MCF 10A (cell line): ENCODE results near the gene NAT10. TPM values are rescaled to one million over a fixed set of nuclear protein-coding genes. Genes with fewer than 3 reads are reported as not detected.

Source experiments
- BruUV-seq: library from RNA; stranded (reverse); fragments of 400-500 nt; replicated peaks from 2 replicates; lab custom pipeline; 2021; lab: Mats Ljungman, UMichigan
- CTCF ChIA-PET: fragments of 300-600 bp; sonication (Branson Sonifier 250); formaldehyde crosslinking; extraction: SDS; loops from one replicate; lab custom pipeline; 2021; ENCODE audit warnings: antibody characterized with exemption, inconsistent platforms; lab: Yijun Ruan, JAX
- POLR2A ChIA-PET: fragments of 300-600, 350-650 bp; sonication (Branson Sonifier 250); formaldehyde crosslinking; extraction: SDS; loops from one replicate; lab custom pipeline; 2020; ENCODE audit warnings: antibody characterized with exemption, inconsistent platforms; lab: Yijun Ruan, JAX
- DNase-seq: peaks from one replicate; pipeline ENCODE4 v3.0.0-alpha.2; 2018; ENCODE audit not compliant: unreplicated experiment
- H3K27ac Mint-ChIP-seq: one replicate; pipeline ENCODE4 v1.8.0; 2022; ENCODE audit warnings: mild to moderate bottlenecking, low read depth, mixed read lengths; ENCODE audit not compliant: unreplicated experiment
- H3K27me3 Mint-ChIP-seq: one replicate; pipeline ENCODE4 v1.8.0; 2022; ENCODE audit warnings: mixed read lengths; ENCODE audit not compliant: insufficient read depth, unreplicated experiment
- H3K36me3 Mint-ChIP-seq: one replicate; pipeline ENCODE4 v1.8.0; 2022; ENCODE audit warnings: mild to moderate bottlenecking, moderate library complexity, mixed read lengths; ENCODE audit not compliant: insufficient read depth, unreplicated experiment
- H3K4me1 Mint-ChIP-seq: one replicate; pipeline ENCODE4 v1.8.0; 2022; ENCODE audit warnings: mixed read lengths; ENCODE audit not compliant: insufficient read depth, unreplicated experiment
- H3K4me3 Mint-ChIP-seq: one replicate; pipeline ENCODE4 v1.8.0; 2022; ENCODE audit warnings: mild to moderate bottlenecking, moderate library complexity, mixed read lengths; ENCODE audit not compliant: unreplicated experiment
- H3K9me3 Mint-ChIP-seq: one replicate; pipeline ENCODE4 v1.8.0; 2022; ENCODE audit warnings: mixed read lengths; ENCODE audit not compliant: unreplicated experiment
- CTCF ChIP-seq: fragments of 200-600 bp; IDR thresholded peaks from one replicate; pipeline ENCODE4 v1.8.0; 2022; ENCODE audit warnings: antibody characterized with exemption, mild to moderate bottlenecking; ENCODE audit not compliant: unreplicated experiment
- intact Hi-C: fragments of 100-400 bp; cut with micrococcal nuclease; formaldehyde crosslinking; loops from 2 replicates; pipeline ENCODE4 v1.14.1; 2022
- total RNA-seq: library from RNA; stranded (reverse); gene quantifications from 2 replicates; pipeline ENCODE4 v1.2.3, GENCODE V29; 2022

Gene NAT10
- total RNA-seq, 1 experiment from 2014 or later = 89.5 TPM

DNA sequence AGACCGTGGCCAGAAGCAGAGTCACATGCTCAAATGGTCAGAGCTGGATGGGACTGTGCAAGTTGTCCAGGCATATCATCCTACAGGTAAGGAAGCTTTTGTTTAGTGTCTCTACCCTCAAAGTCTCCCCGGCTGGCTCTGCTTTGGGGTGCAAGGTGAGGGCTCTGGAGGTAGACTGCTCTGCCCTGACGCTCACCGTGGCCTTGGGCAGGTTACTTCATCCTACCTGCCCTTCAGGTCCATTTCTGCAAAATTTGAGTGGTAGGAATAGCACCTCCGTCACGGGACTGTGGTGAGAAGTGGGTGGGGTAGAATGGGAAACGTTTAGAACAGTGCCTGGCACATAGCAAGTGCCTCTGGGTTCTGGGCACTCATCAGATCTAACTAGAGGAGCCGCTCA lies 42.2 kb downstream of the NAT10 start:
- intact Hi-C loops = no loop called here
- ChIA-PET POLR2A (no interaction called here), CTCF (interaction anchor here (0.6 kb wide), 1 partner anchor 222 kb away, joined by 3 read pairs; no protein-coding TSS in a partner anchor)
- Mint-ChIP-seq H3K27ac (no peak overlapping the region), H3K27me3 (no peaks in the 10 kb centered on the region), H3K9me3 (no peaks in the 10 kb centered on the region), H3K36me3 (peaks cover 60% of the 10 kb centered on the region), H3K4me1 (no peaks in the 10 kb centered on the region), H3K4me3 (no peak overlapping the region)
- no TSS peak for BruUV-seq
- no peak for DNase-seq
- TF ChIP-seq CTCF = no peak

GRCh38 chr11:34148504-34149165 lies 43.2 kb downstream of the NAT10 start:
- no TSS peak for BruUV-seq
- H3K27me3 Mint-ChIP-seq = no peaks in the 10 kb centered on the region
- DNase-seq = no peak
- no peaks in the 10 kb centered on the region for H3K9me3 Mint-ChIP-seq
- peaks cover 50% of the 10 kb centered on the region for H3K36me3 Mint-ChIP-seq
- intact Hi-C loops = no loop called here
- H3K27ac Mint-ChIP-seq = no peak overlapping the region
- H3K4me3 Mint-ChIP-seq = no peak overlapping the region
- ChIA-PET CTCF (interaction anchor here (0.6 to 1.3 kb wide), 3 partner anchors 11 to 315 kb away, joined by 3 read pairs; no protein-coding TSS in a partner anchor), POLR2A (no interaction called here)
- no peaks in the 10 kb centered on the region for H3K4me1 Mint-ChIP-seq
- TF ChIP-seq CTCF = no peak

DNA sequence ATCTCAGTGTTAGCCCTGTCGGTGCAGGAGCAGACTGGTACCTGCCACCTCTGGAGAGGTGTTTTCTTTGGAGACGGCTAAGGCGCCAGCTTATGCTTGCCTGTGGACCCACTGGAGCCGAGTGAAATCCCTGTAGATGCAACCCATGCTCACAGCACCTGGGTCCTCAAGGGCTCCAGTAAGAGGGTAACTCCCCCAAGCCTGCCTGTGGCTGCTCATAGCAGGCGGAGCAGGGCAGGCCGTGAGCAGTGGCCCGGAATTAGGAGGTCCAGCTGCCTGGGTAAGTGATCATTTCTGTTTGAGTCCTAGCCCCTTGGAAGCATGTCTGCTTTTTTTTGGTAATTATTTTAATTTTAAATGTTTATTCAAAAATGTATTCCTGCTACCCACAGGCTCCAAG lies 43.8 kb downstream of the NAT10 start:
- ChIA-PET POLR2A (interaction anchor here (0.7 kb wide), 1 partner anchor 145 kb away, joined by 3 read pairs; no protein-coding TSS in a partner anchor), CTCF (interaction anchor here (1.1 to 1.3 kb wide), 2 partner anchors 222 to 301 kb away, joined by 3 to 4 read pairs; no protein-coding TSS in a partner anchor)
- no peak for DNase-seq
- H3K27ac Mint-ChIP-seq = no peak overlapping the region
- no peaks in the 10 kb centered on the region for H3K9me3 Mint-ChIP-seq
- H3K27me3 Mint-ChIP-seq = no peaks in the 10 kb centered on the region
- no peak overlapping the region for H3K4me3 Mint-ChIP-seq
- TF ChIP-seq CTCF = no peak
- intact Hi-C loops = no loop called here
- H3K4me1 Mint-ChIP-seq = no peaks in the 10 kb centered on the region
- no TSS peak for BruUV-seq
- H3K36me3 Mint-ChIP-seq = peaks cover 44% of the 10 kb centered on the region

DNA sequence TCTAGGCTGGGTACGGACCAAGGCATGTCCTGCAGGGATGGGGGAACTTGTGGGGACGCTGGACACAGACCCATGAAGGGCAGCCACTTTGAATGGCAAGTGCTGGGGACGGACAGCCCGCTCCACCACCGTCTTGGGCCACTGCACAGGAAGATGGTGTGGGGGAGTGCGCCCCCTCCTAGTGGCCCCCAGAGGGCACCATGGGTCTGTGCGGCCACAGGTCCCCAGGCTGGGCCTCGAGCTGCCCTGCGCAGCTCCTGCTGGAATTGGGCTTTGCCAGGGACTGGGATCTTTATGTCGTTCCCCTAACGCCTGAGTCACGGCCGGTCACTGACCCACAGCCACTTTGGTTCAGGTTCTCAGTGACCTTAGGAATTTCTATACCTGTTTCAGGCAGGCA lies 44.4 kb downstream of the NAT10 start:
- ChIA-PET POLR2A (interaction anchor here (0.6 to 1.4 kb wide), 4 partner anchors 20 to 747 kb away, joined by 3 read pairs; no protein-coding TSS in a partner anchor), CTCF (interaction anchor here (0.6 to 1.3 kb wide), 5 partner anchors 40 to 300 kb away, joined by 3 to 4 read pairs (median 3); no protein-coding TSS in a partner anchor)
- Mint-ChIP-seq H3K4me1 (no peaks in the 10 kb centered on the region), H3K27me3 (no peaks in the 10 kb centered on the region), H3K36me3 (peaks cover 39% of the 10 kb centered on the region), H3K4me3 (no peak overlapping the region), H3K27ac (no peak overlapping the region), H3K9me3 (no peaks in the 10 kb centered on the region)
- DNase-seq = no peak
- intact Hi-C loops = no loop called here
- peak; percentile 15 for TF ChIP-seq CTCF
- no TSS peak for BruUV-seq
